HG03159 (cell line): Measurements from ENCODE around the gene CIAO1.
"Not testable (repeated sequence)": the region's sequence is repeated elsewhere in the genome, so short reads cannot be mapped to it uniquely, and the experiment has no call there.

Experiments used
- ATAC-seq: cut with Tn5 transposase; IDR thresholded peaks from one replicate; pipeline ENCODE4 v1.9.1; 2021; ENCODE audit warnings: mild to moderate bottlenecking, moderate library complexity; ENCODE audit not compliant: unreplicated experiment

Gene CIAO1

GRCh38 chr2:96249654-96250053 lies 16.4 kb upstream of the CIAO1 start:
- no peak for ATAC-seq

- ATAC-seq, result no peak
Observed at GRCh38 chr2:96250188-96250587, 15.8 kb upstream of the CIAO1 start.

GRCh38 chr2:96251721-96252292 lies 14.2 kb upstream of the CIAO1 start:
- no peak for ATAC-seq

GRCh38 chr2:96252526-96252925 lies 13.5 kb upstream of the CIAO1 start:
- no peak for ATAC-seq

DNA sequence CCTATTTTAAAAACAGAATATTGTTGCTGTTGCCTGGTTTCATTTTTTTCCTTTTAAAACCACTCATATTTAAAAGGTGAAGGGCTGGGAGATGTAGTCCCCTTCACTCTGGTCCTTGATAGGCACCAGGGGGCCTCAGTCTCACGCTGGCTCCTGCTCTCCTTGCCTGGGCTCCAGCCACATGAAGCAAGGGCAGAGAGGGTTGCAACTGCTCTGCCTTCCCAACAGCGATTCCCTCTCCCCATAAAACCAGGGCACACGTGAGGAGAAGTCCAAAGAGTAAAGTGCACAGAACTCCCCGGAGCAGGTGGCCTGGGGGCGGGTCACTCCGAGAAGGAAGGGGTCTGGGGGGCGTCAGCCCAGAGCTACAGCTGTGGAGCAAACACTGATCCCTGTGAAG lies 13.0 kb upstream of the CIAO1 start:
- ATAC-seq, result no peak

DNA sequence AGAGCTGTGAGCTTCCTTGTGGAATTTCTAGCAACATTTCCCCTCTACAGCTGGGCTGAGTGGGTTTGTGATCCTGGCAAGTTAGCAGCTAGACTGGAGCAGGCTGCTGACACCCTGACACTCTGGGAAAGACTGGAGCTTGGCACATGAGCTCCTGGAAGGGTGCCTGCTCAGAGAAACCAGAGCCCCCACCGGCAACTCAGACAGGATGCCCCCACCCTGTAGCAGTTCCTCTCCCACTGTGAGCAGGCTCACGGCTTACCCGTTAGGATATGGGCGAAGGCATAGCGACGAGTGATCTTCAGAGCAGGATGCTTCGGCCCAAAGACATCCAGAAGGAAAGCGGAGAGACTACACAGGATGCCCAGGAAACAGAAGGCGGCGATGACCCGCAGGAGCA lies 11.5 kb upstream of the CIAO1 start:
- no peak for ATAC-seq

- no peak for ATAC-seq
Observed at GRCh38 chr2:96256611-96257113, 9.4 kb upstream of the CIAO1 start.

- not testable (repeated sequence) for ATAC-seq
Observed at GRCh38 chr2:96257744-96258143, 8.3 kb upstream of the CIAO1 start.

DNA sequence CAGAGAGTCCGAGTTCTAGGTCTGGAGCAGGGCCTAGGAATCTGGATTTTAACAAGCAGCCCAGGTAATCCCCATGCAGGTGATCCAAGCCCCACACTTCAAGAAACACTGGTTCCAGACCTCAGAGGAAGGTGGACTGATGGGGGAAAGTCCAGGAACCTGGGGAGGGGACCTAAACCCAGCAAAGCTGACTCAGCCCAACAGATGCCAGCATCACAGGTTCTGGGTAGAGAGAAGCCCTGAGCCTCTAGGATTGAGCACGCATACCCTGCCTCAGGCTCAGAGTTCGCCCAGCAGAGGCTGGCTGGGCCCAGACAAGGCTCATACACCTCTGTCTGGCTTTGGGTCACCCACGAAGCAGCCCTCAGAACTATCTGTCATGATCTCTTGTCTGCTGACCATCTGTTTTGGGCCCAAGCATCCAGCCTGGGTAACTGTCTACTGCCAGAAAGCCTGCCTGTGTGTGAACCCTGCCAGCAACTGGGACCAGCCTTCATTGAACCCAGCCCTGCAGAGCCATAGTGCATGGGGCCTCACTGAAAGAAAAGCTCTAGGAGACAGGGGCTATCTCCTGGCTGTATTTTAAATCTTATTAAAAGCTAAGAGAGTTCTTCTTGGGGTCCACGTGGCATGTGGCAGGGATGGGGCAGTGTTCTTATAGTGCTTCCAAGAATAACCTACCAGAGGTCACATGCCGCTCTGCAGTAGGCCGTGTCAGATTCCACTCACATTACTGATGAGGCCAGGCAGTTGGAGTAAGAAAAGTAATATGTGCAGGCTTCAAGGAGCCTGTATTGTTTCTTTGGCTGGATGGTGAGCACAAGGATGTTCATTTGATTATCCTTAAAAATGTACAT lies 7.6 kb upstream of the CIAO1 start:
- no peak for ATAC-seq

- ATAC-seq, result no peak
Observed at GRCh38 chr2:96259497-96259921, 6.5 kb upstream of the CIAO1 start.

GRCh38 chr2:96260387-96261260 lies 5.4 kb upstream of the CIAO1 start:
- ATAC-seq, result no peak

DNA sequence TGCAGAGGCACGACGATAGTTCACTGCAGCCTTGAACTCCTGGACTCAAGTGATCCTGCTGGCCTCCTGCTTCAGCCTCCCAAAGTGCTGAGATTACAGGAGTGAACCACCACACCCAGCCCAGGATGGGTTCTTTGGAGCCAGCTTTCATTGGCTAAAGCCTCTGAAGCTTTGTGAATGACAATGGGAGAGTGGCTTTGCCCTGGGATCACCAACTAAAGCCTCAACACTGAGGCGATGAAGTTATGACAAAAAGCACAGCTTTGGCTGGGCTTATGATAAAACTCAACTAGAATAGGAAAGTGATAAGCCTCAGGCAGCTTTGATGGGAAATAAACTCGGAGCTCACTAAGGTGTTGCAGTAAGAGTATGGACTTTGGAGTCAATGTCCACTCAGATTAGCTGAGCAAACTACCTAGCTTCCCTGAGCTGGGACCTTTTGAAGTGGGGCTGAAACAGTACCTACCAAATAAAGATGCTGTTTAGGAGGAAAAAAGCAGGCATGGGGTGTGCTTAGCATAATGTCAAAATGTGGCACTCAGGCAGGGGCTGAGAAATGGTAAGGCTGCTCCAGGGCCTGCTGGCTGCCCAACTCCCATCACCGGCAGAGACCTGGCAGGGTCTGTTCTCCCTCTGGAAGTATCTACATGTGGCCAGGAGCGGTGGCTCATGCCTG lies 4.6 kb upstream of the CIAO1 start:
- ATAC-seq, result no peak

- no peak for ATAC-seq
Observed at GRCh38 chr2:96262306-96262705, 3.7 kb upstream of the CIAO1 start.

DNA sequence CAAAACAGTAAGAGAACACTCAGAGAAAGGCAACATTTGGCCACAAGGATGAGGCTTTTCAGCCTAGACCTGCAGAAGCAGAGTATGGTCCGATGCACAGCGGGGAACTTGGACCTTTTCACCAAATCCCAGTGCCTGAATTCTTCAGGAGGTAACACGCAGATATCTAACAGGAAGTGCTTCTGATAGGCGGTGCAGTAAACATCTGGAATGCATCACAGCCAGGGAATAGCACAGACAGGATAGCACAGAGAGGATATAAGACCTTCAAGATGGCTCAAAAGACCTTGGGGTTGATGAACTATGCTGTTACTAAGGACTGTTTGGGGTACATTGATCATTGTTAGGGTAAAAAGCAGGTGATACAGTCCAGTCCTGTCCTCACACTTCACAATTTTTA lies 1.9 kb upstream of the CIAO1 start:
- ATAC-seq, result no peak

- ATAC-seq, result peak; percentile 2
Observed at GRCh38 chr2:96264656-96265348, 1.2 kb upstream of the CIAO1 start.

GRCh38 chr2:96265349-96265839 lies 631 bp upstream of the CIAO1 start:
- peak; percentile 19 for ATAC-seq

DNA sequence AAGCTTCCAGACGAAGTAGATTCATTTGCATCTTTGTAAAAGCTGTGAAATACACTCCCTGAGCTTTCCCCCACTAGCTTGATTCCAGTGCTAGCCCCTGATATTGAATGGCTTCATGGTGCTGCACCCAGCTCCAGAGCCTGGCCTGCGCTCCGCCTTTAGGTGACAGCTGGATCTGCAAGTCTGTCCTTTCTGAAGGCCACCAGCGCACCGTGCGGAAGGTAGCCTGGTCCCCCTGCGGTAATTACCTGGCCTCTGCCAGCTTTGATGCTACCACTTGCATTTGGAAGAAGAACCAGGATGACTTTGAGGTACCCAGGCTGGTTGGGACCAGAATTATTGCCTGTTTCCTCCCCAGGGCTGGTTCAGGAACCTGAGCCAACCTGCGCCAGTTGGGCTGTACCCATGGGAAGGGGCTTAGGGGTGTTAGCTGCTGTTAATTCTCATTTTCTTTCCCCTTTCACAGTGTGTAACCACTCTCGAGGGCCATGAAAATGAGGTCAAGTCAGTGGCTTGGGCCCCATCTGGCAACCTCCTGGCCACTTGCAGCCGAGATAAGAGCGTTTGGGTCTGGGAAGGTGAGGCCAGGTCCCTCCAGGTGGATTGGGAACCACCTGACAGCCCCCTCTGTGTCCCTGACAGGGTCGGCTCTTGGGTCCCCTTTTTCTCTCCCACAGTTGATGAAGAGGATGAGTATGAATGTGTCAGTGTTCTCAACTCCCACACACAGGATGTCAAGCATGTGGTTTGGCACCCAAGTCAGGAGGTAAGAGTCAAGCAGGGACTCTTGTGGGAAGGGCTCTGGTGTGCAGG lies 1.3 kb downstream of the CIAO1 start:
- ATAC-seq, result no peak

DNA sequence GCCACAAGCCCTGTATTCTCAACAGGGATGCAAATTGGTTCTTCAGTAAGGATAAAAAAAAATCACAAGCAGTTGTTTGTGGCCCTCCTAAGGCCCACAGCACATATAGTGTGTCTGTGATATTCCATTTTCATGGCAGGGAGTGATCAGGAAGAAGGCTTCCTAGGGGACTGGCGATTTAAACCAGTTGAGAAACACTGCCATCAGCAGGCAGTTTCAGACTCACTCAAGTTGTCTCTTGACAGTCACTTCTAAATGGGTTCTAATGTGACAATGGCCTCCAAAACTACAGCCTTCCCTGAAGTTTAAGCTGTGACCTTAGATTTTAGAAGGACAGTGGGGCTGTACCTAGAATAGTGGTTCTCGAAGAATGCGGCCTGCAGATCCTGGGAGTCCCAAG lies 6.0 kb downstream of the CIAO1 start:
- no peak for ATAC-seq

GRCh38 chr2:96273763-96274162 lies 7.7 kb downstream of the CIAO1 start:
- no peak for ATAC-seq
